OCI-LY1 (cell line): ENCODE results near the gene PIAS3.

Experiments used
- CTCF ChIP-seq: fragments of 200-600 bp; sonication (generic), shearing (Covaris generic); IDR thresholded peaks from 2 replicates; pipeline ENCODE4 v1.5.1; 2017; ENCODE audit warnings: mild to moderate bottlenecking, antibody characterized with exemption, low read length, moderate library complexity, mixed read lengths
- EZH2 ChIP-seq: fragments of 200-600 bp; sonication (generic), shearing (Covaris generic); IDR thresholded peaks from 2 replicates; pipeline ENCODE4 v1.8.0; 2017; ENCODE audit warnings: borderline replicate concordance, mixed run types, mild to moderate bottlenecking, antibody characterized with exemption, low read length, moderate library complexity, mixed read lengths

GRCh38 chr1:145858238-145858900 is 512 bp downstream of the PIAS3 start:
- TF ChIP-seq CTCF (no peak), EZH2 (no peak)
